Loucy (cell line): ENCODE measurements around the gene PREX1.

Experiments used
- EZH2phosphoT487 ChIP-seq: fragments of 200-600 bp; IDR thresholded peaks from 2 replicates; pipeline ENCODE4 v1.6.1; 2018; ENCODE audit warnings: antibody characterized with exemption, mild to moderate bottlenecking, moderate library complexity, borderline replicate concordance
- TF ChIP-seq, protein P1 (sequence below): fragments of 200-600 bp; sonication (generic); conservative IDR thresholded peaks from 2 replicates; pipeline ENCODE4 v1.5.1; 2014; ENCODE audit warnings: mild to moderate bottlenecking, antibody characterized with exemption, low read length

DNA sequence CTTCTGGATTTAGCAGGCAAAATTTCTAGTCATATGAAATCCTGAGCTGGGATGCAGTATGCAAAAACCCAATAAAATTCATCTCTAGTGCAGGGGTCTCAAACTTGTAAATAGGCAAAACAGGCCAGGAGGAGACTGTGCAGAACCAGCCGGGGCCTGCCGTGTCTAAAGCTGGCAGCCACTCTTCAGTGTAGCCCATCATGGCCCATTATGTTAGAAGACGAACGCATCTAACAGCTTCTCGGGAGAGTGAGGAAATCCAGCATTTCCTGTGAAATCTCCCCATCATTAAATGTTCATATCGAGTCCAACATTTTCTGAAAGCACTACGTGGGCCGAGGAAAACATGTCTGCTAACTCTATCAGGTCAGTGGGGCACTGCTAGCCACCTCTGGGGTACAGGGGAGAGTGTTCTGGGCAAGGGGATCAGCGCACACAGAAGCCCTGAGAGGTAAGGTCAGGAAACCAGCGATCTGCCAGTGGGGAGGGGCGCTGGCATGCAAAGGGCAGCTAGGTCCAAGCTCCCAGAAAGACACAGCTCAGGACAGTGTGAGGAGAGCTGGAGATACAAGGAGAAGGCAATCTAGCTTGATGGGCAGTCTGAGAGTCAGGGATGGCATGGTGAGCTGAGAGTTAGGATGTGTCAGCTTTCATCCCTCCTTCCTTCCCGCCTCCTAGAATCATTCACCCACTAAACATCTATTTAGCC is 144.2 kb downstream of the PREX1 start:
- TF ChIP-seq, protein P1, sequence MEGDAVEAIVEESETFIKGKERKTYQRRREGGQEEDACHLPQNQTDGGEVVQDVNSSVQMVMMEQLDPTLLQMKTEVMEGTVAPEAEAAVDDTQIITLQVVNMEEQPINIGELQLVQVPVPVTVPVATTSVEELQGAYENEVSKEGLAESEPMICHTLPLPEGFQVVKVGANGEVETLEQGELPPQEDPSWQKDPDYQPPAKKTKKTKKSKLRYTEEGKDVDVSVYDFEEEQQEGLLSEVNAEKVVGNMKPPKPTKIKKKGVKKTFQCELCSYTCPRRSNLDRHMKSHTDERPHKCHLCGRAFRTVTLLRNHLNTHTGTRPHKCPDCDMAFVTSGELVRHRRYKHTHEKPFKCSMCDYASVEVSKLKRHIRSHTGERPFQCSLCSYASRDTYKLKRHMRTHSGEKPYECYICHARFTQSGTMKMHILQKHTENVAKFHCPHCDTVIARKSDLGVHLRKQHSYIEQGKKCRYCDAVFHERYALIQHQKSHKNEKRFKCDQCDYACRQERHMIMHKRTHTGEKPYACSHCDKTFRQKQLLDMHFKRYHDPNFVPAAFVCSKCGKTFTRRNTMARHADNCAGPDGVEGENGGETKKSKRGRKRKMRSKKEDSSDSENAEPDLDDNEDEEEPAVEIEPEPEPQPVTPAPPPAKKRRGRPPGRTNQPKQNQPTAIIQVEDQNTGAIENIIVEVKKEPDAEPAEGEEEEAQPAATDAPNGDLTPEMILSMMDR = no peak
- TF ChIP-seq EZH2phosphoT487 = no peak
